CMK (cell line): Measurements from ENCODE around the gene IL31.

Experiments
- DNase-seq: peaks from one replicate; pipeline ENCODE4 v3.0.0-alpha.2; 2010; ENCODE audit warnings: low read depth

The IL31 gene

GRCh38 chr12:122155705-122156104, 18.3 kb downstream of the IL31 start:
- DNase-seq = peak; percentile 71

GRCh38 chr12:122152754-122153153, 21.3 kb downstream of the IL31 start:
- DNase-seq = no peak

- no peak for DNase-seq
Measured at GRCh38 chr12:122150127-122150681, 23.8 kb downstream of the IL31 start.

GRCh38 chr12:122148657-122149056, 25.4 kb downstream of the IL31 start:
- no peak for DNase-seq

- no peak for DNase-seq
Measured at GRCh38 chr12:122147514-122148290, 26.3 kb downstream of the IL31 start.

GRCh38 chr12:122145505-122146330, 28.3 kb downstream of the IL31 start:
- DNase-seq = no peak

GRCh38 chr12:122144885-122145284, 29.1 kb downstream of the IL31 start:
- DNase-seq = no peak

GRCh38 chr12:122142857-122143256, 31.2 kb downstream of the IL31 start:
- DNase-seq = no peak

GRCh38 chr12:122141911-122142725, 31.9 kb downstream of the IL31 start:
- DNase-seq = no peak

- no peak for DNase-seq
Measured at GRCh38 chr12:122140467-122141257, 33.4 kb downstream of the IL31 start.

GRCh38 chr12:122139941-122140340, 34.1 kb downstream of the IL31 start:
- DNase-seq = no peak

GRCh38 chr12:122139266-122139665, 34.8 kb downstream of the IL31 start:
- no peak for DNase-seq

GRCh38 chr12:122138616-122139015, 35.4 kb downstream of the IL31 start:
- DNase-seq = no peak

- DNase-seq = no peak
Measured at GRCh38 chr12:122138181-122138580, 35.8 kb downstream of the IL31 start.

GRCh38 chr12:122137681-122138080, 36.3 kb downstream of the IL31 start:
- no peak for DNase-seq

- DNase-seq = no peak
Measured at GRCh38 chr12:122137229-122137628, 36.8 kb downstream of the IL31 start.

GRCh38 chr12:122135437-122136031, 38.5 kb downstream of the IL31 start:
- DNase-seq = no peak

- DNase-seq = no peak
Measured at GRCh38 chr12:122133192-122133950, 40.6 kb downstream of the IL31 start.

GRCh38 chr12:122130150-122130549, 43.9 kb downstream of the IL31 start:
- DNase-seq = no peak

- DNase-seq = no peak
Measured at GRCh38 chr12:122129131-122129530, 44.9 kb downstream of the IL31 start.
